Hepatocyte (in vitro differentiated cells): ENCODE data around the gene FADS6. TPM values are rescaled to one million over a fixed set of nuclear protein-coding genes. Genes with fewer than 3 reads are reported as not detected.
"Not testable (repeated sequence)": the region's sequence is repeated elsewhere in the genome, so short reads cannot be mapped to it uniquely, and the experiment has no call there.

Experiments used
- DNase-seq: peaks from one replicate; pipeline ENCODE4 v3.0.0-alpha.2; 2016; ENCODE audit warnings: low spot score
- H2AFZ ChIP-seq: fragments of 200-600 bp; sonication (generic); 2 replicates; pipeline ENCODE4 v1.6.0; 2016; ENCODE audit warnings: antibody characterized with exemption, mild to moderate bottlenecking
- H3K27ac ChIP-seq: fragments of 200-600 bp; sonication (generic); 2 replicates; pipeline ENCODE4 v1.5.1; 2016; ENCODE audit warnings: mild to moderate bottlenecking
- H3K27me3 ChIP-seq: fragments of 200-600 bp; sonication (generic); 2 replicates; pipeline ENCODE4 v1.6.1; 2016
- H3K36me3 ChIP-seq: fragments of 200-600 bp; sonication (generic); replicated peaks from 2 replicates; pipeline ENCODE4 v1.5.1; 2016; ENCODE audit warnings: low read depth; ENCODE audit not compliant: insufficient read depth
- H3K4me1 ChIP-seq: fragments of 200-600 bp; sonication (generic); 2 replicates; pipeline ENCODE4 v1.5.1; 2016; ENCODE audit warnings: mild to moderate bottlenecking, moderate library complexity; ENCODE audit not compliant: insufficient read depth
- H3K4me2 ChIP-seq: fragments of 200-600 bp; sonication (generic); 2 replicates; pipeline ENCODE4 v1.6.0; 2016
- H3K4me3 ChIP-seq: fragments of 200-600 bp; sonication (generic); 2 replicates; pipeline ENCODE4 v1.5.1; 2016; ENCODE audit warnings: mild to moderate bottlenecking
- H3K79me2 ChIP-seq: fragments of 200-600 bp; sonication (generic); 2 replicates; pipeline ENCODE4 v1.6.0; 2017; ENCODE audit warnings: mild to moderate bottlenecking
- H3K9me2 ChIP-seq: fragments of 200-600 bp; sonication (generic); replicated peaks from 2 replicates; pipeline ENCODE4 v1.6.0; 2017; ENCODE audit warnings: mild to moderate bottlenecking; ENCODE audit not compliant: insufficient read depth
- H3K9me3 ChIP-seq: fragments of 200-600 bp; sonication (generic); 2 replicates; pipeline ENCODE4 v1.5.1; 2016; ENCODE audit warnings: low read depth, mild to moderate bottlenecking
- H4K20me1 ChIP-seq: fragments of 200-600 bp; sonication (generic); 2 replicates; pipeline ENCODE4 v1.6.0; 2016; ENCODE audit warnings: mild to moderate bottlenecking; ENCODE audit not compliant: insufficient read depth, poor library complexity, severe bottlenecking
- CTCF ChIP-seq: fragments of 200-600 bp; sonication (generic); IDR thresholded peaks from 2 replicates; pipeline ENCODE4 v1.5.1; 2016; ENCODE audit warnings: antibody characterized with exemption, mild to moderate bottlenecking; ENCODE audit not compliant: poor library complexity
- EZH2 ChIP-seq: fragments of 200-600 bp; sonication (generic); IDR thresholded peaks from 2 replicates; pipeline ENCODE4 v1.6.1; 2016; ENCODE audit warnings: antibody characterized with exemption, mild to moderate bottlenecking, borderline replicate concordance
- EZH2phosphoT487 ChIP-seq: fragments of 200-600 bp; sonication (generic); IDR thresholded peaks from one replicate; pipeline ENCODE4 v1.6.1; 2018; ENCODE audit warnings: antibody characterized with exemption, mild to moderate bottlenecking, low read depth, moderate library complexity; ENCODE audit not compliant: unreplicated experiment, severe bottlenecking
- WGBS: methylation state at CpG from one replicate; pipeline ENCODE4 v1.1.6; 2016; ENCODE audit warnings: low lambda C conversion rate; ENCODE audit errors: missing lambda C conversion rate; 5-methylcytosine and 5-hydroxymethylcytosine counted together
- polyA plus RNA-seq: library from polyadenylated mRNA; unstranded; fragments of >200 nt; fragmentation: Nextera tagmentation; extraction: Ambion mirVana; gene quantifications from 2 replicates; pipeline ENCODE4 v1.2.1, GENCODE V29; 2016
- total RNA-seq: library from RNA; depleted of rRNA; stranded (reverse); fragments of >200 nt; gene quantifications from 2 replicates; pipeline ENCODE4 v1.2.3, GENCODE V29; 2014

Gene FADS6
- total and polyA plus RNA-seq, 2 experiments from 2014 or later, result 4.2 to 4.3 TPM

GRCh38 chr17:74916851-74917199 is 23.4 kb upstream of the FADS6 start:
- H3K27me3 ChIP-seq, result no peaks in the 10 kb centered on the region
- 96% methylated on average over 11 of the region's 11 CpGs for WGBS
- no peak for TF ChIP-seq CTCF

GRCh38 chr17:74916136-74916850 is 22.9 kb upstream of the FADS6 start:
- Histone ChIP-seq H3K36me3 (no peaks in the 10 kb centered on the region), H3K4me3 (no peak overlapping the region), H3K4me1 (peaks cover 8% of the 10 kb centered on the region), H3K79me2 (no peaks in the 10 kb centered on the region), H3K9me3 (no peaks in the 10 kb centered on the region), H3K27me3 (no peaks in the 10 kb centered on the region), H3K9me2 (no peaks in the 10 kb centered on the region), H2AFZ (no peak overlapping the region), H4K20me1 (no peaks in the 10 kb centered on the region), H3K4me2 (no peak overlapping the region), H3K27ac (no peak overlapping the region)
- no peak for DNase-seq
- no peak for TF ChIP-seq EZH2phosphoT487
- no peak for TF ChIP-seq CTCF
- no peak for TF ChIP-seq EZH2
- 96% methylated on average over 13 of the region's 13 CpGs for WGBS

More at GRCh38 chr17:74916851-74917199, 23.4 kb upstream of the FADS6 start:
- Histone ChIP-seq H3K27ac (no peak overlapping the region), H3K4me3 (no peak overlapping the region), H3K36me3 (no peaks in the 10 kb centered on the region), H3K9me3 (no peaks in the 10 kb centered on the region), H3K4me2 (no peak overlapping the region), H3K9me2 (no peaks in the 10 kb centered on the region), H2AFZ (no peak overlapping the region), H3K79me2 (no peaks in the 10 kb centered on the region), H4K20me1 (no peaks in the 10 kb centered on the region), H3K4me1 (peaks cover 11% of the 10 kb centered on the region)
- DNase-seq, result no peak

DNA sequence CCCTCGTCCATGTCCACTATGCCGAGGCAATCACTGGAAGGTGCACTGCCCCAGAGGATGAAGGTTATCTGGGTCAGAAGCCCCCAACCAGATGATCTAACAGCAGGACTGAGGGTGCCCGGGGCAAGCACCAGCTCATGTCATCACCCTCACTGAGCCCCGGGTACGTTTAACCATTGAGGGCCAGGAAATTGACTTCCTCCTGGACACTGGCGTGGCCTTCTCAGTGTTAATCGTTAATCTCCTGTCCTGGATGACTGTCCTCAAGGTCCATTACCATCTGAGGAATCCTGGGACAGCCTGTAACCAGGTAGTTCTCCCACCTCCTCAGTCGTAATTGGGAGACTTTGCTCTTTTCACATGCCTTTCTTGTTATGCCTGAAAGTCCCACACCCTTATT is 18.0 kb upstream of the FADS6 start:
- not testable (repeated sequence) for H3K9me2 ChIP-seq, H3K79me2 ChIP-seq, H3K9me3 ChIP-seq, H3K4me2 ChIP-seq, H3K4me3 ChIP-seq, H2AFZ ChIP-seq, H3K27me3 ChIP-seq, DNase-seq, H3K36me3 ChIP-seq, H4K20me1 ChIP-seq
- Histone ChIP-seq H3K27ac (peak overlapping the region; percentile 87), H3K4me1 (peaks cover 17% of the 10 kb centered on the region)
- WGBS, result 54% methylated on average over 8 of the region's 8 CpGs

DNA sequence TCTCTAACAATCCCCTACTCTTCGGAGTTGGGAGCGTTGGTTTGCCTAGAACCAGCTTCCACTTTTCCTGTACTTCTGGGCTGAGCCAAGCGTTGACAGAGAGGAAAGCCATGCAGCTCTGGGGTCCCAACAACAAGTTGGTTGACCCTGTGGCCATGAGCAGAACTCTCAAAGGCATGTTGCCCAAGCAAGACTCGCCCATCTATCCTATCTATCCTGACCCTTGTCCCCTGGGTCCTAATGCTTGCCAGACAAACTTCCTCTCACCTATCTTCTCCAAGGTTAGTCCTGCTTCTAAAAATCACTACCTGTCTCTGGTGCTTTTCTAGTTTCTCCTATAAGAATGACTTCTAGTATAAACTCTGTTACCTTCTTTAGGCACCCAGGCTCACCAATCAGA is 15.7 kb upstream of the FADS6 start:
- WGBS, result 61% methylated on average over 4 of the region's 4 CpGs
- not testable (repeated sequence) for H2AFZ ChIP-seq, H3K4me2 ChIP-seq, H3K79me2 ChIP-seq, H3K36me3 ChIP-seq, H3K27ac ChIP-seq, H4K20me1 ChIP-seq, DNase-seq, H3K27me3 ChIP-seq, H3K9me2 ChIP-seq, H3K4me3 ChIP-seq, H3K9me3 ChIP-seq
- H3K4me1 ChIP-seq, result peaks cover 17% of the 10 kb centered on the region
